GM18519 (cell line): ENCODE measurements around the gene XXYLT1.

ENCODE experiments used
- ATAC-seq: cut with Tn5 transposase; IDR thresholded peaks from one replicate; pipeline ENCODE4 v1.9.1; 2021; ENCODE audit warnings: mild to moderate bottlenecking, moderate library complexity; ENCODE audit not compliant: unreplicated experiment, low FRiP score

The XXYLT1 gene

DNA sequence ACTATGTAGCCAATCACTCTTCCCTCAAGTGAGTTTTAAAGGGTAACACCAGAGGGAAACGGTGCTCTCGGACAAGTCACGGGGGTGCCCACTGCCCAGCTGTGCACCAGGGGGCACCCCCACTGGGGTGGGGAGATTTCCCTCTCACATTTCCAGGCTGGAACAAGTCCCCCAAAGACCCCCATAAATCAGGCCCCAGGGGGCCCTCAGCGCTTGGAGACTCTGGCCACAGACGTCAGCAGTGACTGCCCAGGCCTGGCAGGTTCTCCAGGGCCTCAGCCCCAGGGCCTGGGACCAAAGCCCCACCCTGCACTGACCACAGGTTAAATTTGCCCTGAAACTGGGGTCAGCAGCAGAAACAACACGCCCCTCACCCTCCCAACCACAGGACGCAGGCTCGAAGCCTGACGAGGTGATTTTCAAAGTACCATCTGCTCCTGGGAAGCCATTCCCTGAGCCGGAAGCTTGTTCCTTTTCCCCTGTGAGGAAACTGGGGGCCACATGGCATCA is 17.0 kb downstream of the XXYLT1 start:
- no peak for ATAC-seq

- ATAC-seq: no peak
These were observed 19.5 kb downstream of the XXYLT1 start for GRCh38 chr3:195251336-195252065.

GRCh38 chr3:195250473-195251251 is 20.3 kb downstream of the XXYLT1 start:
- ATAC-seq: no peak

- ATAC-seq: no peak
These were observed 21.0 kb downstream of the XXYLT1 start for GRCh38 chr3:195249858-195250464.

- ATAC-seq: no peak
These were observed 21.7 kb downstream of the XXYLT1 start for GRCh38 chr3:195249057-195249770.

DNA sequence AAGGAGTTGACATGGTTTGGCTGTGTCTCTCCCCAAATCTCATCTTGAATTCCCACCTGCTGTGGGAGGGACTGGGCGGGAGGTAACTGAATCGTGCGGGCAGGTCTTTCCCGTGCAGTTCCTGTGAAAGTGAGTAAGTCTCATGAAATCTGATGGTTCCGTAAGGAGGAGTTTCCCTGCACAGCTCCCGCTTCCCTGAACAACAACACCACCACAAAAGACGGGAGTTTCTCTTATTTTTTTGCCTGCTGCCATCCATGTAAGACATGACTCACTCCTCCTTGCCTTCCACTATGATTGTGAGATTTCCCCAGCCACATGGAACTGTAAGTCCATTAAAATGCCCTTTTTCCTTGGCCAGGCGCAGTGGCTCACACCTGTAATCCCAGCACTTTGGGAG is 22.7 kb downstream of the XXYLT1 start:
- ATAC-seq: no peak

GRCh38 chr3:195247863-195248189 is 23.1 kb downstream of the XXYLT1 start:
- no peak for ATAC-seq

DNA sequence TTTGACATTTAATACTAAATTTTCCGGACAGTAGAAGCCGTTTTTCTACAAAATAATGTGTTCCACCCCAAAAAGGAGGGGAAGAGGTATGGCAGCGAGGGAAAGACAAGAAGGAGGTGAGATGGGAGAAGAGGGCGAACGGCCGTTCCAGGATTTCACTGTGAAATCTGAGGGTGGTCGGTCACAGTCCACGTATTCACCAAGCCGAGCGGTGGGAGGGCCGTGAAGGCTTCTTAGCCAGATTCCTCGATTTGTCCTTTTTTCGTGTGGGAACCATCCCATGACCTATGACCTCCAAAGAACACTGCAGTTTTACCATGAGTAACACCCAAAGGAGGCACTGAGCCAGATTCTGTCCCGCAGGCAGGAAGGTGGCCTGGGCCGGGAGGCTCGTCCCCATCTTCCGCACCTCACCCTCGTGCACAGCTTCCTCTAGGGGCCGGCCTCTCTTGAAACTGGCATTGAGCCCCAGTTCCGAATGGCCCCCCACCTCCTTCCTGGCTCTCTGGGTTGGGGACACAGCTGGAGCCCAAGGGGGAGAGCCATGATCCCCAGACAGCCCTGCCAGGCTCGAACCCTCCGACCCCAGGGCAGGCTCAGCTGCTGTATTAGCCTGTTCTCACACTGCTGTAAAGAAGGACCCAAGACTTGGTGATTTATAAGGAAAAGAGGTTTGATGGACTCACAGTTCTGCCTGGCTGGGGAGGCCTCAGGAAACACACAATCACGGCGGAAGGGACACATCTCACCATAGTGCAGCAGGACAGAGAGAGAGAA is 23.7 kb downstream of the XXYLT1 start:
- ATAC-seq: no peak

DNA sequence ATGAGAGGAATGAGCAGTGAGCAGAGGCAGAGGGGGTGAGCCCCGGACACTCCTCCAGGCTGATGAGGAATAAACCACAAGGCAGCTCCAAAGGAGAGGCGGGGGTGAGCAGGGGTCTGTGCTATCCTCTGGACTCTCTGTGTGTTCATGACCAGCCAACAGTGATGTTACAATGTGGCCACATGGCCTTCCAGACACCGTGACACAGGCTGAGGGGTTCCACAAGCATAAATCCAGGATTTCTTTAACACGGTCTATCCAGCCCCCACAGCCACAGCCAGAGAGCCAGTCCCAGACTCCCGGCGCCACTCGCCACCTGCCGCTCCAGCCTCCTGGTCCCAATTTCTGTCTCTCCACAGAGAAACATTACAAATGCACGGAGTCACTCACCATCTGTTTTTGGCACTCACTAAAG is 24.4 kb downstream of the XXYLT1 start:
- no peak for ATAC-seq

DNA sequence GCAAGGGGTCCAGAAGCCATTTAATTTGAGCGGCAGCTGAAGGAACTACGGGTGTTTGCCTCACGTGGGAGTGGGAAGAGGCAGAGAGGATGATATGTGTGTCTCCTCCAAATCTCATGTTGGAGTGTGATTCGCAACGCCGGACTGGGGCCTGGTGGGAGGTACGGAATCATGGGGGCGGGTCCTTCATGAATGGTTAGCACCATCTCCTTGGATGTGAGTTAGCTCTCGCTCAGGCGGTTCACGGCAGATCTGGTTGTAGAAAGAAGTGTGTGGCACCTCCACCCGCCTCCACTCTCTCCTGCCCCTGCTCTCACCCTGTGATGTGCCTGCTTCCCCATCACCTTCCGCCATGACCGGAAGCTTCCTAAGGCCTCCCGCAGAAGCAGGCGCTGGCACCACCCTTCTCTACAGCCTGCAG is 25.4 kb downstream of the XXYLT1 start:
- no peak for ATAC-seq

GRCh38 chr3:195241592-195242355 is 29.2 kb downstream of the XXYLT1 start:
- ATAC-seq: no peak

GRCh38 chr3:195240939-195241338 is 30.0 kb downstream of the XXYLT1 start:
- ATAC-seq: no peak

DNA sequence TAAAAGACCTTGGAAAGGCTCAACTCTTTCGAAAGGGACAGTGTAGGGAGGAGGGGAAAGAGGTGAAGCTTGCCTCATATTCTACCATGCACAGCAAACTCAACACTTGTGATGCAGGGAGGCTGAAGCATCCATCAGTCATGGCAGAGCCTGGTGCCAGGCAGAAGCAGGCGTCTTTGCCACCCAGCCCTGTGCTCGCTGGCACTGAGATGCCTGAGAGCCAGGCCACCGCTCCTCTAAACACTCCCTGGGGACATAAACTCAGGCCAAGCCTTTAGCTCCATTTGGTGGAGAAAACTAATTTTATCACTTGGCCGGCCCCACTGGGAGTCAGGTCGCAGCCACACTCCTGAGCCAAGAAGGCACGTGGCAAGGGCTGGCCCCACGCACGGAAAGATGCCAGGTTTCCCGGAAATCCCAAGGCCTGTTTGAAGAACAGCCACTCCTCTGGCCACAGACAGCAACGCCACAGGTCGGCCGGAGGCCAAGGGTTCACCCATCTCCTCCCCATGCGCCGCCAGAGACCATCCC is 30.7 kb downstream of the XXYLT1 start:
- no peak for ATAC-seq

- no peak for ATAC-seq
These were observed 31.8 kb downstream of the XXYLT1 start for GRCh38 chr3:195239121-195239520.

- no peak for ATAC-seq
These were observed 32.3 kb downstream of the XXYLT1 start for GRCh38 chr3:195238586-195239118.

GRCh38 chr3:195238081-195238571 is 32.8 kb downstream of the XXYLT1 start:
- ATAC-seq: no peak

DNA sequence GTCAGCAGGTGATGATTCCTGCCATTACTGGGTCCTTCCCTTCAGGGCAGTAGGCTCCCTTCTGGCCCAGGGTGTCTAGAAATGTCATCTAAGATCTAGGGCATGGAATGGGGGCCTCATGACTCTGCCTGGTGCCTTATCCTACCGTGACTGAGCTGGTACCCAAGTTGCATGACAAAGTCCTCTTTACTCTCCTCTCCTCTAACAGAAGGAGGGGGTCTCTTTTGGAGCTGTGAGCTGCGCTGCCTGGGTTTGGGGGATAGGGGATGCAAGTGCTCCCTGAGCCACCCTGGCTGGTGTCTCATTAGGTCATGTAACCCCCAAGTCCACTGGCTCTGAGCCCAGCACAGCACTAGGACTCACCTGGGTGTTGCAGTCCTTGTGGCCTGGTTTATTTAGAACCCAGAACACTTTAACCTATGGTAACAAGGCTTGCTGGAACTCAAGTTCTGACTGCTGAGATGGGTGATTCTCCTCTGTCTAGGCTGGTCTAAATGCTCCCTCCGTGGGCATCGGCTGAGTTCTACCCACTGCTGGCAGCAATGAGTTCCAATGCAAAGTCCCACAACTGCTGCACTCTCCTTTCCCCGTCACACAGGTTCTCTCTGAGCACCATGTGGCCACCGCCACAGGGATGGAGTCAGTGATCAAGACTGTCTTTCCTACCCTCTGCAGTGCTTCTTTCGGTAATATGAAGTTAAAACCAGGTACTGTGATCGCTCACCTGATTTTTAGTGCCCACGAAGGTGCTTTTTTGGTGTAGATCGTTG is 34.0 kb downstream of the XXYLT1 start:
- ATAC-seq: no peak
